Tongue (tissue), 2 donors: ENCODE measurements around the gene KIAA0930. TPM values are rescaled to one million over a fixed set of nuclear protein-coding genes. Genes with fewer than 3 reads are reported as not detected.
"Not testable (repeated sequence)": the region's sequence is repeated elsewhere in the genome, so short reads cannot be mapped to it uniquely, and the experiment has no call there.

Source experiments
- DNase-seq: peaks from one replicate; pipeline ENCODE4 v3.0.0-alpha.2; 2015
- total RNA-seq: library from RNA; depleted of rRNA; stranded (reverse); fragments of >200 nt; gene quantifications from one replicate; pipeline ENCODE4 v1.2.3, GENCODE V29; 2014

Gene KIAA0930
- total RNA-seq, 1 donor from 2014 or later, result 30.1 TPM

DNA sequence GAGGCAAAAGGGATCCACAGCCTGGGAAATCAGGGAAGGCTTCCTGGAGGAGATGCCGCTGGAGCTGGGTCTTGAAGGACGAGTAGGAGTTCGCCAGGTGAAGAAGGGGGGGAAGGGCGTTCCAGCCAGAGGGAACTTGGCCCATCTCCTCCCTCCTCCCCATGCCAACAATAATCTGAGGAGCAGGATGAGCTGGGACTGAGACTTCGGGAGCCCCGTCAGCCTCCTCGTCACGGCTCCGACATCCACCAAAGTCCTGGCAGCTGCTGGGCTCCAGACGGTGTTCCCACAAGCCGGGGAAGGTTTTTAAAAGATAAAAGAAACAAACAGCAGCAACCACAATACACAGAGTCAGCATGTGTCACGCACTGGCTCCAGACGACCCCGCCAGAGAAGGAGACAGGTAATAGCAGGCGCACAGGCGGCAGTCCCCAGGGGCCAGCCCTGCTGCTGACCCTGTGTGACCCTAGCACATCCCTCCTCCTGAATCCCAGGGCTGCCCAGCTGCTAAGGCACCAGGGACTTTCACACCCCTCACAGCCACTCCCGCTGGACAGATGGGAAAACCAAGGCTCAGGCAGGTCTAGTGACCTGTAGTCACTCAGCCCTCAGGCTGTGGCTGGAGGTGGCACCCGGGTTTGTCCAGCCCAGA lies 39.7 kb downstream of the KIAA0930 start:
- no peak for DNase-seq

DNA sequence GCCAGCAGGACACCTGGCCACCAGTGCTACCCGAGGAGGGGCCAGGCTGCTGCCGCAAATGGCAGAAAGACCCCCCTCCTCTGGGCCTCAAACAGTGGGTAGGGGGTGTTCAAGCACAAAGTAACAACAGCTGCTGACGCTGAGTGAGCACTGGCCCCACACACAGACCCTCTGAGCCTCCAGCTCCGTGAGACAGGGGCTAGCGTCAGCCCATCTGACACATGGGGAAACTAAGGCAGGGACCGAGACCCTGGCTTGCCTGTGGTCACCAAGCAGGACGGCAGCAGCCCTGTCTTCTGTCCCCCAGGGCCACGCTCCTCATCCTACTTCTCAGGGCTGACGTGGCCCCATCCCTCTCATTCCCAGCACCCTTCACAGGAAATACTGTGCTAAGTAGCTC lies 40.5 kb downstream of the KIAA0930 start:
- no peak for DNase-seq

DNA sequence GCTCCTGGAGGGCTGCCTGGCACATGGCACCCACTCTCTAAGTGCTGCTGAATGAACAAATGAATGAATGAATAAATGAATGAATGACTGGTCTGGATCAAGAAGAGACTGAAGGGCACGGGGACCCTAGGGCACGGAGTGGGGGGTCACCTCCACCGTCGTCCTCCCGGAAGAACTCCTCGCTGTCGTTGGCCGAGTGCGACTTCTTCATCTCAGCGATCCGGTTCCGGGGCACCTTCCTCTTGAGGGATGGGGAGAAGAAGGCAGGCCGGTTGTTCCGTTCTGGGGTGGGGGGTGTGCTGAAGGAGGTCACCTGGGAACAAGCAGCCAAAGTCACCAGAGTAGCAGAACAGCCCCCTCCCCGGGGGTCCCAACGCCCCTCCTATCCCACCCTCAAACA lies 41.0 kb downstream of the KIAA0930 start:
- no peak for DNase-seq

DNA sequence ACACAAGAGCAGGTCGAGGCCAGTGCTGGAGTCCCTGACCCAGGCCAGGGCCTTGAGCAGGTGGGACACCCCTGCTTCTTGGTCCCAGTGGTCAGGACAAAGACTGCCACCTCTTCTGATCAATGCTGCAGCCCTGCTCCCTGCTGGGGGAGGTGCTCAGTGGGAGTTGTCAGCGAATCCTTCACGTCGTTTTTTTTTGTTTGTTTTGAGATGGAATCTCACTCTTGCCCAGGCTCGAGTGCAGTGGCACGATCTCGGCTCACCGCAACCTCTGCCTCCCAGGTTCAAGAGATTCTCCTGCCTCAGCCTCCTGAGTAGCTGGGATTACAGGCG lies 42.3 kb downstream of the KIAA0930 start:
- no peak for DNase-seq

DNA sequence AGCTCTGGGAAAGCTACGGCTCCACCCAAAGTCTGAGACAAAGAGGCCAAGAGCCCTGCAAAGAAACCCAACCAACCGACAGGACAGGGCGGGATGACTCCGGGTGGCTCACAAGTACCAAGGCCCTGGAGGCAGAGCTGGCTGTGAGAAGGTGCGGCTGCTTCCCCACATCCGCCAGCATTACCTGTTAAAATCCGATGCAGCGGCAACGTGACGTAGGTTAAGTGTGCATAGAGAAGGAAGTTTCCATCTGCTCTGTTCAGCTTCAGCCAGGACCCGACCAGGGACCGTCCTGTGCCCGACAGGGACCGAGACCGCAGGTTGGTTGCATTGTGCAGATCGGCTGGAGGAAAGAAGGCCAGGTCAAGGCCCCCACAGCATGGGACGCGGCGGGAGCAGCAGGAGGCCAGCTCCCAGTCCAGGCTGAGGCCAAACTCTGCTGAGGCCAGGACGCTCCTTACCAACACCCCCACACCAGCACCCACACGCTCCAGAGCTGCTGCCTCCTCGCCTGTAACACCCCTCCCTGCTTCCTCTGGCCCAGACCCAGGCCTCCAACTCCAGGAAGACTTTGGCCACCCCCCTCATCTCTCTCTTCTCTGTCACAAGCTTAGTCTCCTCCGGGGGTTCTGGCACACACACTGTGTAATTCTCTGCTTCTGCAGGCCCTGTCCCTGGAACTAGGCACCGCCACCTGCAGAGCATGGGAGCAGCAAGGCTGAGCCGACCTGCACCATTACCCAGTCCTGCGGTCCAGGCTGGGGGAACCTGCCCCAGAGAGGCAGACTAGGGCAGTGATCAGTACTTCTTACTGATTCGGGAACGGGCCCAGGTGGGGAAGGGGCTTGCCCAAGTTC lies 42.9 kb downstream of the KIAA0930 start:
- DNase-seq, result peak; percentile 42

DNA sequence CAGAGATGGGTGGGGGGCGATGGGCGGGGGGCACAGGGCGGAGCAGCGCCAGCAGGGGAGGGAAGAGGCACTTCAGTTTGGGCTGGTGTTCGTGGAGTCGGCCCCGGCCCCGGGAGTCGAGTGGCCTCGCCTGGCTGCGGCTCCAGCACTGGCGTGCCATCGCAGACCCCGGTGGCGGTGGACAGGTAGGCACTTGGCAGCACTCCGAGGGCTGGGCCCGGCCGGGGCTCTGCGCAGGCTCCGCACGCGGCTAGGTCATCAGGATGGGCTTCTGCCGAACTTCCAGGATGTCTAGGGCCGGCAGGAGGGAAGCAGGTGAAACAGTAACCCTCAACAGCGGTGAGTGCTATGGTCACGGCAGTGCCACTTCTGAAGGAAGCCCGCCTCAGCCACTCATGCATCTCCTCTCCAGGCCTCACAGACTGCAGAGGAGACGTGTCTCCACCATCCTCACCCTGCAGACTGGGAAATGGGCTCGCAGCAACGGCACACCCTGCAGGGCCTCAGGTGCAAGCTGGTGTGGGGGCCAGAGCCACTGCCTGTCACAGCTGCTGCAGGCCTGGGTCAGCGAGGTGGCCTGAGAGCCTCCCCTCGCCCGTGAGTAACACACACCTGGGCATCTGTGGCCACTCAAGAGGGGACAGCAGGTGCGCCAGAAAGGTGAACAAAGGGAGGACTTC lies 43.6 kb downstream of the KIAA0930 start:
- DNase-seq, result no peak

DNA sequence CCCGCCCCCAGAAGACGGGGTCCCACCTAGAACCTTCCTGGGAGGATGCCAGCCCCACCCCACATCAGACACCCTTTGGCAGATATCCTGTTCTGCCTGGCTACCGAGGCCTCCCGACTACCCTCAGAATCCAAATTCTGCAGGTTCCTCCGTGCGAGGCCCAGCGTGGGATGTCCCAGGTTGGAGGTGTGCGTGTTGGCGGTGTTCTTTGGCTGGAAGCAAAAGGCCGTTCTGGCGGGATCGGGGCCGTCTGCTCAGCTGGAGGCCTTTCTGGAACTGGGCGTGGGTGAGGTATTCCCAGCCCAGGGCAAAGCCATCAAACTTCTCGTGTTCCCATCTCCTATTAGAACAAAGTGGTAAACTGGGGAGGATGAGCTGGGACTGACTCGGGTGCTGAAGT lies 44.4 kb downstream of the KIAA0930 start:
- DNase-seq, result no peak

DNA sequence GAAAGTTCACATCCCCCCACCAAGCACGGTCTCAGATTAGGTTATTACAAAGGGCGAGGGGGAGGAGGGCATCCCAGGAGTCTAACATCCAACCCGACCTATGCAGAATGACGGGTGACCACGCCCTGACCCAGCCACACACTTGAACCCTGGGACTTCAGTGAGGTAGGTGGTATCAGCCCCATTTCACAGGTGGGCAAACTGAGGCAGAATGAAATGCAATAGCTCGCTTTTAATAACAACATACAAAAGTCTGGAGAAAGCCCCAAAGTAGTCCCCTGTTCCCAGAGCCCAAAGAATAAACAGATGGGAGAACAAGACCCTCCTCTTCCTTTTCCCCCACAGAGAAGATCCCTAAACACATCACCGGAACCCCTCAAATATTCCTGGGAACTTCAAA lies 45.1 kb downstream of the KIAA0930 start:
- no peak for DNase-seq

DNA sequence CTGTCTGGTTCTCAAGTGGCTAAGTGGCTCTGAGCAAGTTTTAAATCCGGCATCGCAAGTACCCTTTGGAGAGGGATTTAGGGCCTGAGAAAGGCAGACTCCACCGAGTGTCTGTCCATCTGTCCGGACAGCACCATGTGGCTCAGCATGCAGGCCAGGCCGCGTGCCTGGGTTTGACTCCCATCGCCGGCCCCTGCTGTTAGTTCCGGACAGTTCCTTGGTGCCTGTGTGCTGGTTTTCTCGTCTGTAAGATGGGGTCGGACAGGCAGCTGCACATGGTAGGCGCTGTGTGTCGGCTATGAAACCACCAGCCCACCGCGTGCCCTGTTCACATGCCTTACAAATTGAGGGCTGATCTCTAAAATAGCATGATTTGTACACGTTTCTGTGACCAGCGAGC lies 46.0 kb downstream of the KIAA0930 start:
- DNase-seq, result no peak

DNA sequence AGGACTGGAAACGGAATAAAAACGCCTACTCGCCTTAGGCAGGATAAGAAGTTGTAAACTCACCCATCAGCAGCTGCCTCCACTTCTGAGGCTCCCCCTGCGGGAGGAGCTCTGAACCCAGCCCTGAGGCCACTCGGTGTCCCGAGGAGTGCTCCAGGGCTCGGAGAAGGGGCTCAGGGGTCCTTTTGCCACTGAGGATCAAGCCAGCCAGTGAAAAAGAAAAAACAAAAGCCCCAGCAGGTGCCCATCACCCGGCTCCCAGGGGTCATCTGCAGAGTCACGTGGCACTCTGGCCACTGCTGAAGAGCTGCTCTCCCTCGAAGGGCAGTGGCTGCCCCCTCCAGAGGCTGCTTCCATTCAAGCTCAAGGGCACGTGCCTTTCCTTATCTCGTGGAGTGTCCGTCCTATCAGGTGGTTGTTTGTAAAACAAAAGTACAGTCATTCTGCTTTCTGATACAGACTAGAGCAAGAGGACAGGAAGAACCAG lies 48.0 kb downstream of the KIAA0930 start:
- DNase-seq, result no peak

DNA sequence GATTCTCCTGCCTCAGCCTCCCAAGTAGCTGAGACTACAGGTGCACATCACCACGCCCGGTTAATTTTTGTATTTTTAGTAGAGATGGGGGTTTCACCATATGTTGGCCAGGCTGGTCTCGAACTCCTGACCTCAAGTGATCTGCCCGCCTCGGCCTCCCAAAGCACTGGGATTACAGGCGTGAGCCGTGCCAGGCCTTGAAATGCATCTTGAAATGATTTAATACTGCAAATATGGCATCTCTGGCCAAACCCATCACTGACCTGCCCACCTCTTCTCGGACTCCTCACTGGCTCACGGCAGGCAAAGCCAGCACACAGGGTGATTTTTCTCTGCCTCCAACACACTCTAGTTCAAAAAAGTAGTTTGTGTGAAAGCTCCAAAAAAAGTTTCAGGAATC lies 48.9 kb downstream of the KIAA0930 start:
- DNase-seq, result not testable (repeated sequence)

DNA sequence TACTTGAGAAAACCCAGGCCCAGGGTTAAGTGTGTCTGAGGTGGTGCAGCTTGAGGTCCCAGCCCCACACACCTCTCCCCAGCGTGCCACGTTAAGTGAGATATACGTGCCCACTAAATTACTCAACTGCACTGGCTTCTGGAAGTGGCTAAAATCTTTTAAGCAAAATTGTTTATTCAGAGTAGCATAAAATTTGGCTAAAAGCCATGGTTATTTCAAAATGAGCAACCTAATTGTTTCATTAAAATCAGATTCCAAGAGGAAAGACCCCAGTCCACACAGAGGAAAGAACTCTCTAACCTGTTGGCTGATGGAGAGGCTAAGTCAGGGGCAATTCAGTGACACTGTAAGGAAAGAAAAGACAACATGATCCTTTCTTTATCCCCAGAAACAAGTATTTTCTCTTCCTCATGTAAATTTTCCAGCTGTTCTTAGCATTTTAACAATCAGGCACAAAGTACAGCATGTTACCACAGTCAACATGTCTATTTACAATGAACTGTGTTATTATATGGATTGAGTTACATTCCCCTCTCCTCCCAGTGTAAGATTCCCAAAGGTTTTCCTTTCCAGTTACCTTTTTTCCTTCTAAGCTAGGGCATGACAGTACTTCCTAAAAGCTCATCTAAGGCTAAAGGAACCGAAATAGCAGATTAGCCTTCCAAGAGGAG lies 50.4 kb downstream of the KIAA0930 start:
- no peak for DNase-seq

DNA sequence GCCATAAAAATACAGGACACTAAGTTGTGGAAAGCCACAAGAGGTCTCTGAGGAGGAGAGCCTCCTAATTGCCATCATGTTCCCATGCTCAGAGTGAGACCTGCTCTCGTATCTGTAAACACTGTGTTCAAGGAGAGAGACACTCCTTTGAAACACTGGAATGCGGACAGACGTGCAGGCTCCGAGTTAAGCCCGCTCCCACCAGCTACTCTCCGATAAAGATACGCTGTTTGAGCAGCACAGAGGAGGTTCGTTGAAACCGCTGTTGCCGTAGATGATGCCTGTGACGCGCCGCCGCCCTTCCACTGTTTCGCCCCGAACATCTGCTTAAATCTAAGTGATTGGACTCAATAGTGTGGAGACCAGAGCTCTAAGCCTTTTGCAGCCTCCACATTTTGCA lies 51.9 kb downstream of the KIAA0930 start:
- DNase-seq, result no peak

DNA sequence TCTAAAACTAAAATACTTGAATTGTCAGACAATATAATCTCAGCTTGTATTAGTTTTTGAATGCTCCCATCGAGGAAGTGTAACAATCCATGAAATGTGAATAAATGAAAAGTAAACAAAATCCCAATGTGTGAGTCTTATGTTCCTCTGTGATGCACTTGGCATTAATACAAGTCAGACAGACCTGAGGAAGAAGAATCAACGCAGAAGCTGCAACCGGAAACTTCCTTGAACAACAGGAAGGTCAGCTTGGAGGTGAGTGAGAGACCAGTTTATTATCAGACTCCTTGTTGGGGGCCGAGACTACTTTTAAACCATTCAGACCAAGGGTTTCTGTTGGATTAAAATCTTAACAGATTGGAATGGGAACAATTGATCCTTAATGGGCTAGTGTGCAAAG lies 52.8 kb downstream of the KIAA0930 start:
- no peak for DNase-seq

DNA sequence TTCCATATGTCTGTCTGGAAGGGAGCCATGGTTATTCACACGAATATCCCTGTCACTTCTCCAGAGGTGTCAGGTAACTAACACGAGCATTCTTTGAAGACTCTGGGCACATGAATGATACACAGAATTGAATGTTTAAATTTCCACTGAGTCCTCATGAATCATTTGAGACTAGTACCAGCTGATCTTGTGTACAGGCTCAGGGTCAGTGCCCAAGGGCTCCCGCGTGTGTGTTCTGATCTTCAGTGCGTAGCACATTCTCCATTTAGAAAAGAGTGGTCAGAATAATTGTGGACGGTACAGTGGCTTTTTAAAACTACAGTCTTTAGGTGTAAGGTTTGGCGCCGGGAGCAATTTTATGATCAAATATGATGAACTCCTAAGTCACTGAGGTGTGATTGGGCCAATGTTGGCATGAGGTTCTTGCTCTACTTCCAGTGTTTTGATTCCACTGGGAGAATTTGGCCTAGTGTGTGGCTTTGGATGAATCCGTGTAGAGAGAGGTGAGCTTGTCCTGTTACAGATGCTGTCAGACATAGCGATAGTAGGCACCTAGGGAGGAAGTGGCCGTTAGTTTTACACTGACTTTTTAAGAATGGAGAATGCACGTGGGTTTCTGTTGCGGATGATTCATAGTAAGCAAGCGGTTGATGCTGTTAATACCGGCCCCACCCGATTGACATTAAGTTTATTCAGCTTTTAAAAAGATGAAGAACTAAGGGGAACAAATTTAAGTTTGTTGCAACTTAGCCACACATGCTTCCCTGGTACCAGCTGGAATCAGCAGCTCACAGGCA lies 54.8 kb downstream of the KIAA0930 start:
- DNase-seq, result no peak

DNA sequence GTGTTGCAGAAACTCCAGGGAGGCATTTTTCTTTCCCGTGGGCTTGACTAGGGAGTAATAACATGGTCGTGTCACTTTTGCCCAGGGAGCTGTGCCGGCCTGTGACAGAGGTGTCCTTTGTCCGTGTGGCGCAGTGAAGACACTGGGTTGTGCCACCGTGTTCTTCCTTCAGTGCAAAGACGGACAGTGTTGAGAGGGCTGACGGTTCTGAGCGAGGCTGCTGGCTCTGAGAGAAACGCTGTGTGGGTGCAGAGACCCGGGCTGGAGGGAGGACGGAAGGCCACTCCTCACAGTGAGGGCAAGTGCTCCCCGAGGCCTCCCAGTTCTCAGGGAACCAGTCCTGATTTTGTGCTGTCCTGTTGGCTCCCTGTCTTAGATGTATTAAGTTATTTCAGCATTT lies 56.7 kb downstream of the KIAA0930 start:
- DNase-seq, result no peak

DNA sequence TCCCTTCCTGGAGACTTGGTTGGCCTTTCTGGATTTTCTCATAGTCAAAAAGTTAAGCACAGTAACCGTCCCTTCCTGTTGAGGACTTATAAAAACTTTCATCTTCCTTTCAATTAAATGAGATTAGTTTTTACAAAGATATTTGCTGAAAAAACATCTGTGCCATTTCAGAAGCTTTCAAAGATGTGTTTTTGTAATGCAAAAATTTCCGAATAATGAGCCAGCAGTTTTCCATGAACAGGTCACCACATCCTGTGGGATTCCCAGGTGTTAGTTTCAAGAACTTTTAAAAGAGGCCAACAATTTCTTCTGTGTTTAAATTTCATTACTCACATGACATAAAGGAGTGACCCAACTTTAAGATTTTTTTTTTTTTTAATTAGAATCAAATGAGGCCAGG lies 58.9 kb downstream of the KIAA0930 start:
- no peak for DNase-seq

DNA sequence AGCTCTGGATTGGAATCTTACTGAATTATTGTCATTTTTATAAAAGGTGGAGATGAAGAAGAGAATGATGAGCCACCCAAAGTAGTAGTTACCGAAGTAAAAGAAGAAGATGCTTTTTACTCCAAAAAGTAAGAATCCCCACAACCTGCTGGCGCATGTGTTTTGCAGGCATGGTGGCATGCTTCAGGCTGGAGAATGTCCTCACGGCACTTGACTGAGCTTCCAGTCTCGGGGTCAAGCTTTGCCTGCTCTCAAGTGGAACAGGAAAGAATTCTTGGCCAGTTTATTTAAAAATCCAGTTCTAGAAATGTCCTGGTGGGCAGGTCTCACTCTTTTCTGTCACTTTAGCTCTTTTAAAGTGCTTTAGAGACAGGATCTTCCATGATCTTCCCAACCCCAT lies 59.5 kb downstream of the KIAA0930 start:
- no peak for DNase-seq

DNA sequence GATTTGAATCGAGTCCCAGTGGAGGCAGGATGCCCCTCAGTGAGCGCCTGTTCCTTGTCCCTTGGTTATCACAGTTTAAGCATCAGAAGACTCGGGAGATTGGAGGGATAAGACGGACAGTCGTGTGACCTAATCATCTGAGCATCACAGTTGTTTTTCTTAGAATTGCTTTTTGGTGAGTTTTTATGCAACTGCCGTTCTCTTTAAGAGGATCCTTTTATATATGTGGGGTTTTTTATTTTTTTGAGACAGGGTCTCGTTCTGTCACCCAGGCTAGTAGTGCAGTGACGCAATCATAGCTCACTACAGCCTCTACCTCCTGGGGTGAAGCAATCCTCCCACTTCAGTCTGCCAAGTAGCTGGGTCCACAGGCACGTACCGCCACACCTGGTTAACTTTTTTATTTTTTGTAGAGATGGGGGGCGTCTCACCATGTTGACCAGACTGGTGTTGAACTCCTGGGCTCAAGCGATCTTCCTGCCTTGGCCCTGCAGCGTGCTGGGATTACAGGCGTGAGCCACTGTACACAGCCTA lies 60.5 kb downstream of the KIAA0930 start:
- no peak for DNase-seq

DNA sequence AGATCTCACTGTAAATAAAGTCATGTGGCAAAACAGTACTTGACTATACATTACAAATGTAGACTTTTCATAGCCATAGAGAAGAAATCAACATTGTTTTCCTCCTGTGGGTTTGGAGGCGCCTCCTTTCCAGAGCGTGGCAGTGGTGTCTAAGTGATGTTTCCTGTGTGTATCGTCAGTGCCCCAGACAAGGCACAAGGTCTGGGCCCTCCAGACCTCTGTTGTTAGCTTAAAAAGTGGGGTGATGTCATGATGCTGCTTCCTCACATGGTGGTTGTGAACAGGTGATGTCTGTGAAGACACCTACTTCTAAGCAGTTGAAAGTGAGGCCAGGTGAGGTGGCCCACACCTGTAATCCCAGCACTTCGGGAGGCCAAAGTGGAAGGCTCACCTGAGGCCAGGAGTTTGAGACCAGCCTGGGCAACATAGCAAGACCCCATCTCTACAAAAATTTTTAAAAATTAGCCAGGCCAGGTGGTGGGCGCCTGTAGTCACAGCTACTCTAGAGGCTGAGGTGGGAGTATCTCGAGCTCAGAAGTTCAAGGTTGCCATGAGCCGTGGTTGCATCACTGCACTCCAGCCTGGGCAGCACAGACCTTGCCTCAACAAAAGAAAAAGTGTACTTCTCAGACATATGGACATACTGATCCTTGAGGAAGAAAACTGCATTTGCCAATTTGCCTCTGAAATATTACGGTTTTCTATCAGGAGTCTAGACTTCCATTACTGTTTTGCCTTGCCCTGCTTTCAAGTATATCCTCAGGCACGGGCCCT lies 61.2 kb downstream of the KIAA0930 start:
- DNase-seq, result no peak
